Measurements from ENCODE around the gene LBHD2. TPM values are rescaled to one million over a fixed set of nuclear protein-coding genes. Genes with fewer than 3 reads are reported as not detected.

LBHD2 gene
- total RNA-seq, 2 donors from 2014 or later: not detected

- H3K4me3 ChIP-seq: no peak overlapping the region
- no peak for DNase-seq
- TF ChIP-seq POLR2A (IDR thresholded peaks at IDR 0.05): no peak
Measured at GRCh38 chr14:103090481-103091020, 6.5 kb downstream of the LBHD2 start.

DNA sequence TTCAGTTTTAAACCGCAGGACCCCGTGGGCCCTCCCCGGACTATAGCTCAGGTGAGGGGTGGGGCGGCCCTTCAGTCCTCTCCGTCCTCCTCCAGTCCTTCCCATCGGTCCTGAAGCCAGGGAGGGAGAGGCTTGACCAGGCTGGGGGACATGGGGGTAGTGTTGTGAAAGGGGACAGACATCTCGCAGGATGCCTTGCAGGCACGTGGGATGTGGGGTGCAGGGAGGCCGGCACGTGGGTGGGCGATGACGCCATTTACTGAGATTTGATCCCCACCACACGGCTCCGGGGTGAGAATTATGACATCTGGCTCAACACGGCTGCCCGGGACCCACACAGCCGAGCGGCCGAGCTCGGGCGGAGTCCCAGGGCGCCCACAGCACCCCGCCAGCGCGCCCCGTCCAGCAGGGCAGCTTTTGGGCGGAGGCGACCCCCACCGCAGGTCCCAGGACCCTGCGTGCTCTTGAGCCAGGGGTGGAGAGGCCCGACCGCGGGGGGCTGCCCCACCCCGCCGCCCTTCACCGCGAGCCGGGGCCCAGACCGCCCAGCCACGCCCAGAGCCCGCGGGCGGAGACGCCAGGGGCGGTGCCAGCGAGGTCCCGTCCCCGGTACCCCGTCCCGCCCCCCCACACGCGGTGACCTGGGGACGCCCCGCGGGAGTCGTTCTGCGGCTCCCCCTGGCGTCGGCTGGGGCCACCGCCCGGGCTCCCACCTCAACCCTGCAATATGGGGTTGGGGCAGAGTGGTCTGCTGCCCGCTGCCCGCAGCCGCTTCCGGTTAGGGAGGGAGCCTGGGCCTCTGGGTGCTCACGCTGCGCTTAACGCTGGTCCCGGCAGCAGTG, 7.3 kb downstream of the LBHD2 start:
- intact Hi-C loops (cut with DNase I): no loop called here
- Histone ChIP-seq H3K4me1 (peaks cover 11% of the 10 kb centered on the region), H3K9me3 (no peaks in the 10 kb centered on the region), H3K4me3 (peak overlapping the region in 1 of 2 donors; percentile 20), H3K27me3 (no peaks in the 10 kb centered on the region), H3K27ac (peak overlapping the region in 2 of 4 donors; percentile 25 to 50), H3K36me3 (replicated peaks in 1 of 2; ENCODE audit: insufficient read depth in 1 of 2, low read depth in 2 of 2) (no peaks in the 10 kb centered on the region)
- DNase-seq (peak; percentile 68 to 82 (median 71)), ATAC-seq (peak; percentile 74)
- WGBS, 2 donors: 7 to 8% methylated on average over 5 to 66 of the region's 69 CpGs
- TF ChIP-seq POLR2A (IDR thresholded peaks at IDR 0.05) (peak in 2 of 3 donors; percentile 11 to 20), CTCF (IDR thresholded peaks at IDR 0.05) (peak; percentile 39 to 67 (median 48))

More at GRCh38 chr14:103090481-103091020, 6.5 kb downstream of the LBHD2 start:
- H3K4me1 ChIP-seq: peaks cover 11% of the 10 kb centered on the region
- WGBS, 2 donors: 70 to 100% methylated on average over 2 to 12 of the region's 12 CpGs
- no peak for ATAC-seq
- no peaks in the 10 kb centered on the region for H3K9me3 ChIP-seq
- no peaks in the 10 kb centered on the region for H3K27me3 ChIP-seq
- H3K36me3 ChIP-seq (replicated peaks in 1 of 2; ENCODE audit: insufficient read depth in 1 of 2, low read depth in 2 of 2): no peaks in the 10 kb centered on the region
- intact Hi-C loops (cut with DNase I): no loop called here
- H3K27ac ChIP-seq: no peak overlapping the region

GRCh38 chr14:103091883-103092222, 7.8 kb downstream of the LBHD2 start:
- ATAC-seq (no peak), DNase-seq (no peak)
- H3K27ac ChIP-seq: peak overlapping the region in 2 of 4 donors; percentile 25 to 50
- no peak for TF ChIP-seq CTCF (IDR thresholded peaks at IDR 0.05)
- no peak for TF ChIP-seq POLR2A (IDR thresholded peaks at IDR 0.05)
- H3K4me3 ChIP-seq: peak overlapping the region in 1 of 2 donors; percentile 20
- 44% methylated on average over 9 of the region's 9 CpGs; no CpG with 5 or more reads in 1 of the 2 donors for WGBS, 2 donors
- no peaks in the 10 kb centered on the region for H3K36me3 ChIP-seq (replicated peaks in 1 of 2; ENCODE audit: insufficient read depth in 1 of 2, low read depth in 2 of 2)
- intact Hi-C loops (cut with DNase I): no loop called here
- H3K4me1 ChIP-seq: peaks cover 11% of the 10 kb centered on the region
- H3K9me3 ChIP-seq: no peaks in the 10 kb centered on the region
- no peaks in the 10 kb centered on the region for H3K27me3 ChIP-seq

GRCh38 chr14:103093856-103094405, 9.9 kb downstream of the LBHD2 start:
- no peaks in the 10 kb centered on the region for H3K9me3 ChIP-seq
- H3K4me1 ChIP-seq: peaks cover 16% of the 10 kb centered on the region
- DNase-seq (no peak), ATAC-seq (no peak)
- H3K4me3 ChIP-seq: no peak overlapping the region
- H3K27ac ChIP-seq: peak overlapping the region in 2 of 4 donors; percentile 10 to 40
- intact Hi-C loops (cut with DNase I): no loop called here
- 82 to 86% methylated on average over 9 to 11 of the region's 13 CpGs for WGBS, 2 donors
- TF ChIP-seq POLR2A (IDR thresholded peaks at IDR 0.05): no peak
- no peak for TF ChIP-seq CTCF (IDR thresholded peaks at IDR 0.05)
- no peaks in the 10 kb centered on the region for H3K27me3 ChIP-seq
- H3K36me3 ChIP-seq (replicated peaks in 1 of 2; ENCODE audit: insufficient read depth in 1 of 2, low read depth in 2 of 2): no peaks in the 10 kb centered on the region
